Kidney tubule cell (primary cell): Measurements from ENCODE around the gene M1AP.
"Not testable (repeated sequence)": the region's sequence is repeated elsewhere in the genome, so short reads cannot be mapped to it uniquely, and the experiment has no call there.

ENCODE experiments used
- DNase-seq: peaks from one replicate; pipeline ENCODE4 v3.0.0-alpha.2; 2018; ENCODE audit warnings: low spot score

M1AP gene

GRCh38 chr2:74653985-74654882 lies 6.1 kb upstream of the M1AP start, which contains the start of gene SEMA4F:
Gene SEMA4F (plus strand): TSS chr2:74654247. CDS start chr2:74654377, 130 bp downstream.
- peak; percentile 98 for DNase-seq

DNA sequence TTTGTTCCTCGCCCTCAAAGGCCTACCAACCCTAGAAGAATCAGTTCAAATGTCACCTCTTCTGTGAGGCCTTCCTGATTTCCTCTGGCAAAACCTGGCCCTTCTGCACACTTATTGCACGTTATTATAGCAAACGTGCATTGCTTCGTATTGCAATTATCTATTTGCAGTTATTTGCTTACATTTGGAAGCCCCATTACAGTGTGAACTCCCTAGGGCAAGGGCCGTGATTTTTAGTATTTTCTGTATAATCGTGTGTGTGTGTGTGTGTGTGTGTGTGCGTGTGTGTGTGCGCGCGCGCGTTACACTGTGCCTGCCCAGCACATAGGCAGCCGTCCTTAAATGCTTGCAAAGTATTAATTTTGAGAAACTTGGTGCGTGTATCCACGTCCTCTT lies 5.5 kb upstream of the M1AP start:
- no peak for DNase-seq

GRCh38 chr2:74646834-74647482 lies 1.2 kb downstream of the M1AP start:
- no peak for DNase-seq

- DNase-seq = no peak
Measured at GRCh38 chr2:74646201-74646600, 1.9 kb downstream of the M1AP start.

GRCh38 chr2:74645344-74645743 lies 2.8 kb downstream of the M1AP start:
- no peak for DNase-seq

- no peak for DNase-seq
Measured at GRCh38 chr2:74639550-74639949, 8.6 kb downstream of the M1AP start.

DNA sequence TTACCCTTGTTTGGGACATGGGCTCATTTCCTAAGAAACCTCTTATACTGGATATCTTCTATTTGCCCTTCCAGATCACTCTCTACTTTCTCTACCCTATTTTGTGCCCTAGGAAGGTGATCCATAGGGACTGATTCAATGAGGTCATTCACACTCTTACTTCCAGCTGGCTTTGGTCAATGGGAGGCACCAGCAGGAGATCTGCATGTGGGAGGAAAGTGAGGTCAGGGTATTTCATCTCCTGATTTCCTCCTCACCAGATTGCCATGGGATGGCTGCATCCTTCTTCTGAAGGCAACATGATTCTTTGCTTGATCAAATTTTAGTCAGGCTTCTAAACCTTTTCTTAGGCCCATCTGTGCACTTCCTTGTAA lies 15.2 kb downstream of the M1AP start:
- DNase-seq = no peak

- peak; percentile 23 for DNase-seq
Measured at GRCh38 chr2:74632209-74632938, 15.8 kb downstream of the M1AP start.

DNA sequence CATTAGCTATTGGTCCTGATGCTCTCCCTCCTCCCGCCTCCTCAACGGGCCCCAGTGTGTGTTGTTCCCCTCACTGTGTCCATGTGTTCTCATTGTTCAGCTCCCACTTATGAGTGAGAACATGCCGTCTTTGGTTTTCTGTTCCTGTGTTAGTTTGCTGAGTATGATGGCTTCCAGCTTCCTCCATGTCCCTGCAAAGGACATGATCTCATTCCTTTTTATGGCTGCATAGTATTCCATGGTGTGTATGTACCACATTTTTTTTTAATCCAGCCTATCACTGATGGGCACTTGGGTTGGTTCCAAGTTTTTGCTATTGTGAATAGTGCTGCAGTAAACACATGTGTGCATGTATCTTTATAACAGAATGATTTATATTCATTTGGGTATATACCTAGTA lies 17.7 kb downstream of the M1AP start:
- not testable (repeated sequence) for DNase-seq

- no peak for DNase-seq
Measured at GRCh38 chr2:74628538-74629105, 19.5 kb downstream of the M1AP start.

DNA sequence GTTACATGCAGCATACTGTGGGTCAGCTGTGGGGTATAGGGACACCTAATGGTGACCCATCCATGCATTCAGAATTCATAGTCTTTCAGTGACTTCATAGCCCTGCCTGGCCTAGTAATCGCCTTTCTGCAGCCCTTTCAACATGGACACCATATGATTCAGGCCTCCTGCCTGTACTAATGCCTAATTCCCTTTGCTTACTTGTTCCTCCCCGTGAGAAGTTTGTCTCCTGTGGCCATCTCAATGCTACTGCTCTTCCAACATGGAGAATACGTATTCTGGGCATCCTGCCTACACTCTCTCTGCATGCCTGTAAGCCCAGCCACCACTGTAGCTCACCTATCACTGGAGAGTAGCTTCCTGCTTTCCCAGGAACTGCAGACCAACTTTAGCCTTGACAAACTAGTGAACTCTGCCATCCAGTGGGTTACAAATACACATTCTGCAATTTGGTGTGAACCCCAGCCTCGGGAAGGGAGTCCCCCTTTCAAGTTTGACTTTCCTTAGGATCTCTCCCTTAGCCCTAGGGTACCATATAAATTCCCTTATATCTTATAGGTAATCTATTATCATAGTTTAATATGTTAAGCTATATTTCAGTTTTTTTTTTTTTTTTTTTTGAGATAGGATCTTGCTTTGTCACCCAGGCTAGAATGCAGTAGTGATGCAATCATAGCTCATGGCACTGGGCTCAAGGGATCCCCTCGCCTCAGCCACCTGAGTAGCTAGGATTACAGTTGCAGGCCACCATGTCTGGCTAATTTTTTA lies 22.3 kb downstream of the M1AP start:
- peak; percentile 5 for DNase-seq

DNA sequence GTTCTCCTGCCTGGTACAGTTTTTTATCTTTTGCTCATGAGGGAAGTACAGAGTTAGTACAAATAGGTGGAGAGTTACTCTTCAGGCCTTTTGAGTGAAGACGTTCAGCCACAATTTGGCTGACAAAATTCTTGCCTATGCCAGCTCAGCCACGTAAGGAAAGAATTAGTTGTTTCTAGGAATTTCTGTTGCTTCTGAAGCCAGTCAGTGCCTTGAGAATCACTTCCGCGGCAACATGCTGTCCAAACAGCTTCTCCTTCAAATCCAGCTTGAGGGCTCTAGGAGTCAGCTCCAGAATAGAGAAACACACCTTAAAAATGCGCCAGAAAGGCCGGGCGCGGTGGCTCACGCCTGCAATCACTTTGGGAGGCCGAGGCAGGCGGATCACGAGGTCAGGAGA lies 27.5 kb downstream of the M1AP start:
- no peak for DNase-seq

DNA sequence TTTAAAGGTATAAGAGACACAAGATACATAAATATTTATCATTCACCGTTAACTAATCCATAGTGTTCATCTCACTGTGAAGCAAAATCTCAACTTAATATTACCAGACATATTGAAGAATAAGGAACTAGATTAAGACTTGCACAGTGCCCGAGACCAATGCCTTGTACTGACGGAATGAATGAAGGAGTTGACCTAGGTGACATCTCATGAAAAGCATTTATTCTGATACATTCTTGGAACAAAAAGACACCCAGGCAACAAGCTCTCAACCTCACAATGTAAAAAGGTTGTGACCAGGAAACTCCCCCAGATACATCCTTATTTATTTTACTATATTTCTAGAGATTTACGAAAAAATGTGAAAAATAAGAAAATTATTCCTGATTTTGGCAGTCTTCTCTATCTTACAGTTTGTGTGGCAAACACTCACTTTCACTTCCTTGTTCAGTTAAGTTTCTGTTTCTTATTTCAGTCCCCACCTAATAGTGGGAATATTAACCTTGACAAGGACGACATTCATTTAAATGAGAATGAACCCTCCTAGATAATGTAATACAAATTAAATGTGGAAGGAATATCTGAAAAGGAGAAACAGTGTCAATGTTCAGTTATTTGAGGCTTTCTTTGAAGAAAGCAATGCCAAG lies 28.4 kb downstream of the M1AP start:
- DNase-seq = no peak

- no peak for DNase-seq
Measured at GRCh38 chr2:74618410-74619083, 29.6 kb downstream of the M1AP start.

GRCh38 chr2:74617122-74617521 lies 31.0 kb downstream of the M1AP start:
- no peak for DNase-seq

DNA sequence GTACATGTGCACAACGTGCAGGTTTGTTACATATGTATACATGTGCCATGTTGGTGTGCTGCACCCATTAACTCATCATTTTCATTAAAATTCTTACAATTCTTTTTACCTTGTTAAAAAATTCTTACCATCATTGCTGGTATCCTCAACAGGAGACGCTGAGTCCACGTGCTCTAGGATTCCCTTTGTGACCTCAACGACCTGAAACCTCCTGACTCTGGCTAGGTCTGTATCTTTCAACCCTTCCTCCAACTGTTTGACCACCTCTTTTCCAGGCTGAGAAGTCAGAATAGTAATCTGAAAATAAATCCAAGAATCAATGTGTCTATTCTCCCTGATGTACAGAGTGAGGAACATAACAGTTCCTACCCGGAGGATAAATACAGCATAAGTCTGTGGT lies 41.2 kb downstream of the M1AP start:
- DNase-seq = no peak

DNA sequence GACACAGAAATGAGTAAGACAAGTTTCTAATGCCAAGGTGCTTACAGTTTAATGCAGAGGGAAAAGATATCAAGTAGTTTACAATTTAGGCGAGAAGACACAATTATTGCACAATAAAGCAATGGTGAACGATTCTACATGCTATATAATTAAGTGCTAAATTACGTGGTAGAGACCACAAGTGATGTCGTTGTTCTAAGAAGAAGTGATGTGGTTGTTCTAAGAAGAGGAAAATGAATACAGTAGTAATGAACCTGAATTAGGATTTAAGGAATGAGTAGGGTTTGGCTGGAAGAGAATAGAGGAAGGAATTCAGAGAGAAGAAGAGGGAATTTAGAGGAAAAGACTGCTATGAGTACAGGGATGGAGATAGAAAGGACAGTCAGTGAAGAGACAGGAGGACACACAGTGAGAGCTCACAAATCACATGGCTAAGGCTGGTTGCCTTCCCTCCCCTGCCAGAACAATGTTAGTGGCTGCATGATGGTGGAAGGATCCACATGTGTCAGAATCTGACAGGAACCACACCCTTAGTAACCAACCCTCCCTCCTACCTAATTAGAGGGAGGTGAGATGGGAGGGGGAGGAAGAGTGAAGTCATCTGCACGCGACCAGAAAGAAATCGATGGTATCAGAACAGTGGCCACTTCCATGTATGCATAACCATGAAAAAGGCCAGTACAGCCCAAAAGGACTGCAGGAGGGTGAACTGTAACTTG lies 44.7 kb downstream of the M1AP start:
- no peak for DNase-seq

DNA sequence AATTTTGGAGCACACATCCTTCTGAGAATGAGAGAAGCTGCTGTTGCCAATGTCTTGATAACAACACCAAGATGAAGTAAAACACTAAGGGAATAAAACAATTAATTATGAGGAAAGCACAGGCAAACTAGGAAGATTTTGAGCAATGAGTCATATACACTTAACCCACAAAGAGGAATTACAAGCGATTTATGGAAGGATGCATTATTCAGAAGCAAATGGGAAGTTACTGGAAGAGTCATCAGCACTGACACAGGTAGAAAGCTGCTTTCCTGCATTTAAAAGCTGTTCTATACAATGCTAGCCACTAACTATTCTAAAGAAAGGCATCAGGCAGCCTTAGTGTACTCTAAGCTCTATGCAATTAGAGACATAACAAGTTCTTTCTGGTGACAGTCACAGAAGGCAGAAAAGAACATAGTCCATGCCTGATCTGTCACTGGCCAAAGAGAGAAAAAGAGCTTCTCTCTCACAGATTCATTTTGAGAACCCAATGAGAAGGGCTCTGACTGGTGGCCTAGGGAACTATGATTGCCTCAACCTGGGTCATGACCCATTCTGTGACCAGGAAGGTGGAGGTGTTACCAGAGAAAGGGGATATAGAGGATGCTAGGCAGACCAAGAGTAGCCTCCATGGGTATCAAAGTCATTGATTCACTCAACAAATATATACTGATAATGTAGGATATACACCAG lies 45.4 kb downstream of the M1AP start:
- DNase-seq = peak; percentile 64

GRCh38 chr2:74599676-74600075 lies 48.5 kb downstream of the M1AP start:
- DNase-seq = no peak
